NCI-H510A treated with DMSO at 0.1 percent for 48 hours (cell line): ENCODE data around the gene ARHGEF28.

ENCODE experiments used
- DNase-seq: peaks from one replicate; lab custom pipeline; 2025; lab: John Stamatoyannopoulos, UW

ARHGEF28 gene

GRCh38 chr5:73821003-73821402 lies 195.0 kb downstream of the ARHGEF28 start:
- DNase-seq = no peak

- DNase-seq = no peak
Observed at GRCh38 chr5:73822278-73822988, 196.4 kb downstream of the ARHGEF28 start.

GRCh38 chr5:73822989-73823339 lies 197.0 kb downstream of the ARHGEF28 start:
- DNase-seq = peak; percentile 75

GRCh38 chr5:73823508-73823925 lies 197.5 kb downstream of the ARHGEF28 start:
- DNase-seq = peak; percentile 18

- DNase-seq = no peak
Observed at GRCh38 chr5:73825199-73825598, 199.2 kb downstream of the ARHGEF28 start.

GRCh38 chr5:73825736-73826135 lies 199.7 kb downstream of the ARHGEF28 start:
- DNase-seq = no peak

- peak; percentile 41 for DNase-seq
Observed at GRCh38 chr5:73826301-73827105, 200.5 kb downstream of the ARHGEF28 start.

- DNase-seq = no peak
Observed at GRCh38 chr5:73827106-73827450, 201.1 kb downstream of the ARHGEF28 start.

- DNase-seq = no peak
Observed at GRCh38 chr5:73828465-73828864, 202.5 kb downstream of the ARHGEF28 start.

- DNase-seq = no peak
Observed at GRCh38 chr5:73830646-73831045, 204.7 kb downstream of the ARHGEF28 start.

GRCh38 chr5:73831066-73831465 lies 205.1 kb downstream of the ARHGEF28 start:
- DNase-seq = no peak

GRCh38 chr5:73834693-73835092 lies 208.7 kb downstream of the ARHGEF28 start:
- no peak for DNase-seq

- DNase-seq = no peak
Observed at GRCh38 chr5:73835726-73836125, 209.7 kb downstream of the ARHGEF28 start.

- no peak for DNase-seq
Observed at GRCh38 chr5:73836607-73837006, 210.6 kb downstream of the ARHGEF28 start.

- DNase-seq = no peak
Observed at GRCh38 chr5:73838901-73839300, 212.9 kb downstream of the ARHGEF28 start.

GRCh38 chr5:73841641-73842040 lies 215.6 kb downstream of the ARHGEF28 start:
- DNase-seq = no peak

- no peak for DNase-seq
Observed at GRCh38 chr5:73844165-73844564, 218.2 kb downstream of the ARHGEF28 start.

GRCh38 chr5:73851471-73852181 lies 225.6 kb downstream of the ARHGEF28 start:
- DNase-seq = no peak

- no peak for DNase-seq
Observed at GRCh38 chr5:73853091-73853490, 227.1 kb downstream of the ARHGEF28 start.

GRCh38 chr5:73856997-73857396 lies 231.0 kb downstream of the ARHGEF28 start:
- DNase-seq = no peak

GRCh38 chr5:73857446-73857845 lies 231.4 kb downstream of the ARHGEF28 start:
- DNase-seq = no peak

- DNase-seq = no peak
Observed at GRCh38 chr5:73858054-73858453, 232.1 kb downstream of the ARHGEF28 start.

- no peak for DNase-seq
Observed at GRCh38 chr5:73858776-73859175, 232.8 kb downstream of the ARHGEF28 start.
